Effector CD8-positive, alpha-beta T cell (primary cell): Measurements from ENCODE around the gene ERGIC1.
"Not testable (repeated sequence)": the region's sequence is repeated elsewhere in the genome, so short reads cannot be mapped to it uniquely, and the experiment has no call there.

Experiments
- DNase-seq: peaks from one replicate; lab custom pipeline; 2025; lab: John Stamatoyannopoulos, UW

The ERGIC1 gene

DNA sequence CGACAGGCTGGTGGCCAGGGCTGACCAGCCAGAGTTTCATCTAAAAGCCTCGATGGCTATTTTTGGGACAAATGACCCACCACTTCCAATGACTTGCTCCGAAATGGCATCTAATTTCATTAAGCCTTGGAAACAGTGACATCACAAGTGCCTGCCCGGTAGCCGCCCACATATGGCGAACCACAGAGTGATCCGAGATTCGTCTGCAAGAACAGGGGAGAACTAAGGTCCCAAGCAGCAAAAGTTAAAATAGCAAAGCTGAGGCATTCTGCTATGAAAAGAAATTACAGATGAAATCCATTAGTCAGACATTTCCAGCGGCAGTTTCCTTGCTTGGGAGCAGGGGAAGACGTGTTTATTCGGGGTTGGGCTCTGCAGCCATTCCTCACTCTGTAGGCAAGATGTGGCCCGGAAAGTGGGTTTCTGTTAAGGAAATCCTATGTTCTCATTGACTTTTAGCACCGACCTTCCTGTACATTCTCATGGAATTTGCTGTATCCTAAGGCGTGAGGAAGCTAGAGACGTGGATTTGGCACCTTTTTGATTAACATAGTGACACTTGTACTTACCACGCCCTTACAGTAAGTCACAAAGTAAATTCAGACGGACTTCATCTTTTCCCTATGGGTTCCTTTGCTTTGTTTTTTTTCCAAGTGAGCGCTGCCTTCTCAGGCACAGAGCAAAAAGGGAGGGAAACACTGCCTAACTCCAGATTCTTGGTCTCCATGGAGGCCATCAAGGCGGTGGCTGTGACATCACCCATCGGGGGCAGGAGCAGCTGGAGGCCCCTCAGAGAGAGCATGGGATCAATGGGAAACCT is 45.1 kb downstream of the ERGIC1 start:
- no peak for DNase-seq

DNA sequence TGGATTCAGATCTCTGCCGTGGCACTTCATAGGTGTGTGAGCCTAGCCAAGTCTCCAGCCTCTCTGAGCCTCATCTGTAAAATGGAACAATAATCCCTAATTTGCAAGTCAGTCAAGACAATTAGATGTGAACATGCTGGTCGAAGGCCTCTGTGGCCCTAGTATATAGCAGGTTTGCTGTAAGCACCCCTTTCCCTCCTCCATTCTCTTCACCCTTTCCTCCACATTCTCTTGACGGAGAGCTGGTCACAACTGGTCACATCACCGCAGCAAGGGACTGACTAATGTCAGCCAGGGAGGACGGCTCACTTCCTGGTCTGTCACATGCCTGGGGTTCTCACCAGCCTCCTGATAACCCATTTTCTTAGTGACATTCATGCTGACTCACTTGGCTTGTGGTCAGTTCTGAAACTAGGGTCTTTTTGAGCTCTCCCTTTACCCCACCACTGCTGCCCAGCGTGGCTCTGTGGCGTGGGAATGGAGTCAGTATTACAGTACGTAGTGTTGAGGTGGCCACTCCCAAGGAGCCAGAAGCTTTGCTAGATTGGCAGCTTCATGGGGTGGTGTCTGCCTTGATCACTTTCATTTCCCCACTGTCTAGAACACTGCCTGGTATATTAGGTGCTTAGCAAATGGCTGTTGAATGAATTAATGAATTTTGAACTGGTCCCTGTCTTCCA is 47.8 kb downstream of the ERGIC1 start:
- DNase-seq: no peak

DNA sequence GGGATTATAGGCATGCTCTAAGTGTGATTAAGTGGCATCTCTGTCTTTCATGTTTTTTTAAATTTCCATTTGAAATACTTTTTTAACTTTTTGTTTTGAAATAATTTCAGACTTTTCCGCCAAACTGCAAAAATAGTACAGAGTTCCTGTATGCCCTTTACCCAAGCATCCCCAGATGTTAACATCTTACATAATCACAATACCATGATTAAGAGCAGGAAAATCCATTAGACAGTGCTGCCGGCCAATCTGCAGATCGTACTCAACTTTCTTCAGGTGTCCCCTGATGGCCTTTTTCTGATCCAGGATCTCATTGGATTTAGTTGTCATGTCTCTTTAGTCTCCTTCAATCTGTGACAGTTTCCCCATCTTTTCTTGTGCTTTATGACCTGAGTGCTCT is 49.0 kb downstream of the ERGIC1 start:
- DNase-seq: no peak

DNA sequence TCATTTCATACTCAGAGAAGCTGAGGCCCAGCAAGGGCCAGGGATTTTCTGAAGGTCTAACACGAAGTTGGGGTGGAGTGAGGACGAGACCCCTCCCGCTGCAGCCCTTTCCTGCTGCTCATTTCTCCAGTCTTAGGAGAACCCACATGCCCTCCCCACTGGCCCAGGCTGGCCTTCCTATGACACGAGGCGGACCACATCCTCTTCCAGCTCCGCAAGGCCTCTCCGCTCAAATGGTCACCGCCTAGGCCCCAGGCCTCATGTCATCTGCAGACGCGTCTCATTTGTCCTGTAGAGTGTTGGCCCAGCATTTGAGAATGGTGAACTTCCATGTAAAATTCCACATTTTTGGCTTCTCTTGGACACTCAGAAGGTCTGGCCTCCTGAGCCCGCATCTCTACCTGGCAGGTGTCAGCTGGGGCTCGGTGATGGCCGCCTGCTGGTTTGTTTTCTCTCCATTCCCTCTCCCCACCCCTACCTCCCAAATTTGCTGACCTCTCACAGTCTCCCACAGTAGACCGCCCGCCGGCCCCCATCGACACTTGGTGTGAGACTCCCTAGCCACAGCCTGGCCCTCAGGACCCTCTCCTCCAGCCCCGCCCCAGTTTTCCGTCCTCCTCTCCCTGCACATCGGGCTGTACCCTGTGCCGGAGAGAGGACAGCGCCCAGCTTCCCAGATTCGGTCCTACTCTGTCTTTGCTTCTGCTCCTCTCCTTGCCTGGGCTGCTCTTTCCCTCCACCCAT is 51.7 kb downstream of the ERGIC1 start:
- DNase-seq: no peak

DNA sequence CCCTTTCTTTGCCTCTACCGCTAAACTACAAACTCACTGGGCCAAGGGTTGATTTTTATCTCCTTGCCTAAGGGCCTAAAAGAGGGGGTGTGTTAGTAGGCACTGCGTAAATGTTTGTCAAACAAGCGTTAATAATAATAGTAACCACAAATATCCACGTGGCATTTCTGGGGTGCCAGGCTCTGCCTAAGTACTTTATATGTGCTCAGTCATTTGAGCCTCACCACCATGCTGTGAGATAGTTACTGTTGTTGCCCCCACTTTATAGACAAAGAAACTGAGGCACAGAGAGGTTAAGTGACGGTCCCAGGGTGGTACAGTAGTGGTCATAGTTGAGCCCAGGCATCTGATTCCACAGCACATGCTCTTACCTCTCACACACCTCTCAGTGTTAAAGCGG is 52.4 kb downstream of the ERGIC1 start:
- DNase-seq: no peak

DNA sequence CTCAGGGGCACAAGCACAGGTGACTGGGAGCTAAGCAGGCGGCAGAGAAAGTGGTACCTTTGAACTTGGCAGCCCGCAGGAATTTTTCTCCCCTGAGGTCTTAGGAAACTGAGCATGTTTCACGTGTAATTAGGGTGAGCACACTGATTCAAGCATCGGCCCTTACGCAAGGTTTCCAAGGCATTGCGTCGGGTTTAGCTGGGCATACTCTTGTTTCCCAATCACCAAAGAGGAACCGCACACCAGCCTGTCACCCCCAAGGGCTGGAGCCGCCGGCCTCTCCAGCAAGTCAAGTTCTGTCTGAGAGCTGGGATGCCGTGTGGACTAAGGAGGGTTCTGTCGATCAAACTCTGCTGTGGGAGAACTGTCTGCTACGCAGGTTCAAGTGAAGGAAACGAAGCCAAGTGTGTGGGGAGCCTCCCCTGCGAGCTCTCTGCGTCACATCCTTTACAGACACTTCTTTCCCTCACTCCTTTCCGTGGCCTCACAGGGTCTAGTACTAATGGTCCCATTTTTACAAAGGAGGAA is 53.0 kb downstream of the ERGIC1 start:
- no peak for DNase-seq

DNA sequence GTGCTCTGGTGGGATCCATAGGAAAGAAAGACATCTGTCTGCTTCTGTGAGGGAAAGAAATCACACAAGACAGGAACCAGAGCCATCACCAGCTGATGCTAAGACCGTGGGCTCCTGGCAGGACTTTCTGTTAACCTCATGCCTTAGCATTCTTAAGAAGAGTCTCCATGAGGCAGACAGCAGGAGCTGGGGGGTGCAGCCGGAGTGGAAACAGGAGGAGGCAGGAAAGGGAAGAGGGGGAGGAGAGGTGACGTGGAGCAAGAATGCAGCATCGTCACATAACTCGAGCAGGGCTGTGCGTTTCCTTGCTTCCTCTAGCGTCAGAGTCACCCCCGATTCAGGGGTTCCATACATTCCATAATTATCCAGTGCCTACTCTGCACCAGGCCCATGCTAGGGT is 53.6 kb downstream of the ERGIC1 start:
- DNase-seq: no peak

DNA sequence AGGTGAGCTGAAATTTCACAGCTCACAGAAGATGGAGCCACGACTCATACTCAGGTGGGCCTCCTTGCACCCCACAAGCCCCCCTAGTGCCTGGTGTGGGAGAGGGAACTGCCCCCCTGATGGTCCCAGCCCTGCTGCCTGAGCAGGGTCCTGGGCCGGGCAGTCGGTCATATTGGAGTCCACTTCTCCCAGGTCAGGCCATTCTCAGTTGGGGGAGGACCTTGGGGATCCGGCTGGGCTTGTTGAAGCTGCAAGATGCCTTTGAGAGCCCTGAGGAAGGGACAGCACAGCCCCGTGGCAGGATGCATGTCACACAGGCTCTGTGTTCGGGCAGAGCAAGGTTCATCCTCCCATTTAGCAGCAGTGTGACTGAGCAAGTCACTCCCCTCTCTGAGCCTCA is 56.6 kb downstream of the ERGIC1 start:
- DNase-seq: no peak

DNA sequence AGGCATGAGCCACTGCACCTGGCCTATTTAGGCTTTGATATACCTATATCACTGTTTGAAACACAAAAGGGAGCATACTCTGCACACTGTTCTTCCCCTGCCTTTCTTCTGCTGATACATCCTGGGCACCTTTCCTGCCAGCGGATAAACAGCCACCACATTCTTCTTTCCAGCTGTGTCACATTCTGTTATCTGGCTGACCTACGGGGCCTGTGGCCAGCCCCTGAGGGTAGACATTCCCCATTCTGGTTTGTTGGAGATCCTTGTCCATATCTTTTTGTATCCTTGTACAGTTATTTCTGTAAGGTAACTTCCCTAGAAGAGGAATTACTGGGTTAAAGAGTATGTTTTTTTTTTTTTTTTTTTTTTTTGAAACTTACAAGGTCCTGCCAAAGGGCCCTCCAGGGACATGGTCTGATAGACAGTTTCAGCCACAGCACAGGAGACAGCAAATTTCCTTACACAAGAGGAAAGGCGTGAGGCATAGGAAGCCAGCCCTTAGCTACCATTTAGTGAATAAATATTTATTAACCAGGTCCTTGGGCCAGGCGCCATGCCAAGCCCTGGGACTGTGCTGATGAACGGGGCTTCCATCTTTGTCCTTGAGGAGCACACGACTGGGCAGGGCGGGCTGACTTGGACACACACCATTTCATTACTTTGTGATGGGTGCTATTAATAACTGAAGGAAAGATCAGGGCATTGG is 57.8 kb downstream of the ERGIC1 start:
- no peak for DNase-seq

DNA sequence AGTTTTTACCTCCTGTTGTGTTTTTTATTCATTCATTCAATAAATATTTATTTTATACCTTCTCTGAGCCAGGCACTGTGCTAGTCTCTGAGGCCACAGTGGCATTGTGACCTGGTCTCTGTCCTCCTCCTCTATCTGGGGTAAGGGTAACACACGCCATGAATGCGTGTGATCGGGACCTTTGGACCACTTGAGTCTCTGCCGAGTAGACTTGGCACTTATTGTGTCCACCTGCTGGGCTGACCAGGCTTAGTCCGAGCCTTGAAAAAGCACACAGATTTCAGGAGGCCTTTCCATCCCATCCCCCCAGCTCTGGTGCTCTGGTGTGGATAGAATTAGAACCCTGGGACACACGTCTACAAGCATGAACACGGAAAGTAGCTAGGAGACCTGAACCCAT is 58.7 kb downstream of the ERGIC1 start:
- no peak for DNase-seq

DNA sequence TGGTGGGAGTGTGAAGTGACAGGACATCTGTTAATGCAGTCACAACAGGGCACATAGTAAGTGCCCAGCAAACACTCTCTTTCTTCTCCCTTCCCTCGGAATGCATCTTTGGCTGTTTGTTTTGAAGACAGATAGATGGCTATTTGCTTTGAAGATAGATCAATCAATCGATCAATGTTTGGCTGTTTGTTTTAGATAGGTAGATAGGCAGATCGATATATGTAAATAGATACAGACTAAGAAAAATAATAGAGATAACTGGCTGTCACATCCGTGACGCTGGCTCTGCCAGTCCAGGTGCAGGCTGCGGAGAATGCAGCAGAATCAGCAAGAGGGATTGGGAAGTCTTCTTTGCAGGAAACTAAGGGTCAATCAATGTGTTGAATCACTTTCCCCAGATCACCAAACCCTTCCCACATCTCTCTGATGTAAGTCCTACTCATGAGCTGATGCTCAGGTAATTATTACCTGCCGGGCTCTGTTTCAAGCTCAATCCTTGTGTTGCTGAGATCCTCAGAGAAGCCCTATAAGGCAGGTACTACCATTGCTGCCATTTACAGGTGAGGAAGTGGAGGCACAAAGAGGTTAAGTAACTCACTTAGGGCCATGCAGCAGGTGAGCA is 60.8 kb downstream of the ERGIC1 start:
- no peak for DNase-seq

DNA sequence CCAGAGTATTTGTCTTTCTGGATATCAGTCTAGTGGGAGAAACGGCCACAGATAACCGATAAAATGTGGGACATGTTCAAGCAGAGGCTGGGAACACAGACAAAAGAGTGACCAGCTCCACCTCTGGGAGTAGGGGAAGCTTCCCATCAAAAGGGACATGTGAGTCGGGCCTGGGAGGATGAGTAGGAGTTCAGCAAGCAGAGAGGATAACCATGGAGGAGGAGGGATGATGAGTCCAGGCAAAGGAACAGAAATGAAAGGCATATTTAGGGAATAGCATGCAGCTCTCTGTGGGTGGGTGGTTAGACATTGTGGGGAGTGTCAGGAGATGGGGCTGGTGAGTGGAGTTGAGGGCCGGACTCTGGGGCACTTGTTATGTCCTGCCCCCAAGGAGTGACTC is 61.5 kb downstream of the ERGIC1 start:
- no peak for DNase-seq

DNA sequence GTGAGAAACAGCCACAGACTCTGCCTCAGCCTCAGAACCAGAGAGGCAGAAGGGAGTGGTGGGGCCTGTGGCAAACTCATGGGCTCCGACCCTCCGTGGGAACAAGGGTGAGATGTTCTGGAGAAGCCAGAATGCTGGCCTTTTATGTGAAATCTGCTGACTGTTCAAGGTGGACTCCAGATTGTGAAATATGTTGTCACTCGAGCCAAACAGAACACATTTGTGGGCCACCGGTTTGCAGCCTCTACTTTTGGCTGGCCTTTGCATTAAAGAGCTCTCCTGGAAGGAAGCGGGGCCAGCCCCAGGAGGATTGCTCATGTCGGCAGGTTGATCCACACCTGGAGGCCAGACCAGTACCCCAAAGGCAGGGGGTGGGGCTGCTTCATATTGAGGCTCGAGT is 62.4 kb downstream of the ERGIC1 start:
- no peak for DNase-seq

DNA sequence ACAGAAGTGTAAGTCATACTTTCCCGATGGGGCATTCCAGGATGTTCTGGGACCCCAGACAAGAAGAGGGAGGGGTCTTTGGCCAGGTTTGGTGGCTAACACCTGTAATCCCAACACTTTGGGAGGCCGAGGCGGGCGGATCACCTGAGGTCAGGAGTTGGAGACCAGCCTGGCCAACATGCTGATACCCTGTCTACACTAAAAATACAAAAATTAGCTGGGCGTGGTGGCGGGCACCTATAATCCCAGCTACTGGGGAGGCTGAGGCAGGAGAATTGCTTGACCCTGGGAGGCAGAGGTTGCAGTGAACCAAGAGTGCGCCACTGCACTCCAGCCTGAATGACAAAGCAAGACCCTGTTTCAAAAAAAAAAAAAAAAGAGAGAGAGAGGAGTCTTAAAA is 63.0 kb downstream of the ERGIC1 start:
- DNase-seq: not testable (repeated sequence)

DNA sequence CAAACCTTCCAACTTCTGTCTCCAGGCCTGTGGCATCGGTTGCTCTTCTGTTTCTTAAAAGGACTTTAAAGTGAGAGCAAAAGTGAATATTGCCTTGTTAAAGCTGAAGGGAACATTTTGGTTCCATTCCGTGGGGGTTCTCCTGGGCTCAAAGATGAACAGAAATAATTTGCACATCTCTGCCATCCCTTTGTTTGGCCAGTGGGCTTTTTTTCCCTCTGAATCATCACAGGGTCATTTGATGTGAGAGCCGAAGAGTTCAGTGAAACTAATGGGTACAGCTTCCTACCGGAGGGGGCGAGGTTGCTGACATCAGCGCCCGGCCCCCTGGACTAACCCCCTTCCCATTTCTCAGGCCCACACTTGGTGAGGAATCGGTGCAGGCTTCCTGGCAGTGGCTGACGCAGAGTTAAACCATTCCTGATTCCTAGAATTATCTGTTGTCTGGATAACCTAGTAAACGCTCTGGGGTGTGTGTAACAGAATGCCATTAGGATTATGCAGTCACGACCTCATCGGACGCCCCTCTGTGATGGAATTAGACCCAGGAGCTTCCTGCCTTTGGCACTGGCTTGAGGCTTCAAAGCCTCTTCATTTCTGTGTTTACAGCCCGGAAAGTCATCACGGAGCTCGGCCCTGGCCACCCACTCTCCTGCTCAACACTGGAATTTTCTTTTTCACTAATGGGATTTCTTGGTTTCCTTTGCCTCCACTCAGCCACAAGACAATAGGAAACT is 63.6 kb downstream of the ERGIC1 start:
- DNase-seq: no peak

DNA sequence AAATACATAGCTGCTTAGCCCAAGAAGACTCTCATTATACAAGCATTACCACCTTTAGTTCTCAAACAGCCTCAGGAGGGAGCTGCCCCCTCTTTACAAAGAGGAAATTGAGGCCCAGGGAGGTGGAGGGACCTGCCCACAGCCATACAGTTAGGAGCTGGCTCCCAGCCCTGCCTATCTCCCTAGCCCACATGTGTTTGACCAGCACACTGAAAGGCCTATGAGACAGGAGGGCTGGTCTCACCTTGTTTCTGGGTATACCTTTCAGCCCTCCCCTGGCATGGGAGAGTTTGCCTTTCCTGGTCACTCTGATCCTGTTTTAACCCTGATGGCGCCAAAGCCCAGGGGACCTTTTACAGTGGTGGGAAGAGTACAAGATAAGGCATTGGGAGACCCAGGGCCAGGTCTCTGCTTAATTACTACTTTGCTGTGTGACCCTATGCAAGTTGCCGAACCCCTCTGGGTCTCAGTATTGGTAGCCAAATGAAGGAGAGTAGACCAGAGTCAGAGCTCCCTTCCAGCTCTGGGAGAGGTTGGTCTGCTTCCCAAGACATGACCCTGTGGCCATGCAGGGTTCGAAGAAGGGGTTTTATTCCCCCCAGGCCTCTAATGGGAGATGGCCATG is 64.3 kb downstream of the ERGIC1 start:
- no peak for DNase-seq

DNA sequence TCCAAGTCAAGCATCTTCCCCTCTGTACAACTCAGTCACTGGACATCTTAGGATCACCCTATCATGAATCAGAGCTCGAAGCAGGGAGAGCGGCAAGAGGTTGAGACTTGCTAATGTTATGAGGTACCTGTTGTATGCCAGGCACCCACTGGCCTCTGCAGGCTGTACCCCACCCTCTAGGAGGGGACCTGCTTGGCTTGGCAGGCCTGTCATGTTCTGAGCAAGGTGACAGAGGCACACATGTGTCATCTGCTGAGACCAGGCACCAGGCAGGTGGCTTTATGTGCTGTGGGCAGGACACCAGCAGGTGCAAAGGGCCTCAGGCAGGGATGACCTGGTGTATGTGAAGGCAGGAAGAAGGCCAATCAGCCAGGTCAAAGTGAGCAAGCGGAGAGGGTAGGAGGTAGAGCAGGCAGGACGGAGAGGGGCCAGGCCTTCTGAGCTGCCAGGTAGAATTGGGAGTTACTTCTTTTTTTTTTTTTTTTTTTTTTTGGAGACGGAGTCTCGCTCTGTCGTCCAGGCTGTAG is 64.9 kb downstream of the ERGIC1 start:
- no peak for DNase-seq

DNA sequence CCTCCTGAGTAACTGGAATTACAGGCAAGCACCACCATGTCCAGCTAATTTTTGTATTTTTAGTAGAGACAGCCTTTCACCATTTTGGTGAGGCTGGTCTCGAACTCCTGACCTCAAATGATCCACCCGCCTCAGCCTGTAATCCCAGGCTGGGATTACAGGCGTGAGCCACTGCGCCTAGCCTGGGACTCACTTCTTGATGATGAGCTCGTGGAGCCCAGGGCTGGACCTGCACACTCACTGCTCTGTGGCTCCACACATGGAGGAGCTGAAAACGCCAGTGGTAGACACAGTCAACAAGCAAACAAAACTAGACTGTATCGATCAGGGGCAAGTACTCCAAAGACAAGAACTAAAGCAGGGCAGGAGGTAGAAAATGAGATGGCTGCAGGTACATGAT is 65.4 kb downstream of the ERGIC1 start:
- DNase-seq: no peak

DNA sequence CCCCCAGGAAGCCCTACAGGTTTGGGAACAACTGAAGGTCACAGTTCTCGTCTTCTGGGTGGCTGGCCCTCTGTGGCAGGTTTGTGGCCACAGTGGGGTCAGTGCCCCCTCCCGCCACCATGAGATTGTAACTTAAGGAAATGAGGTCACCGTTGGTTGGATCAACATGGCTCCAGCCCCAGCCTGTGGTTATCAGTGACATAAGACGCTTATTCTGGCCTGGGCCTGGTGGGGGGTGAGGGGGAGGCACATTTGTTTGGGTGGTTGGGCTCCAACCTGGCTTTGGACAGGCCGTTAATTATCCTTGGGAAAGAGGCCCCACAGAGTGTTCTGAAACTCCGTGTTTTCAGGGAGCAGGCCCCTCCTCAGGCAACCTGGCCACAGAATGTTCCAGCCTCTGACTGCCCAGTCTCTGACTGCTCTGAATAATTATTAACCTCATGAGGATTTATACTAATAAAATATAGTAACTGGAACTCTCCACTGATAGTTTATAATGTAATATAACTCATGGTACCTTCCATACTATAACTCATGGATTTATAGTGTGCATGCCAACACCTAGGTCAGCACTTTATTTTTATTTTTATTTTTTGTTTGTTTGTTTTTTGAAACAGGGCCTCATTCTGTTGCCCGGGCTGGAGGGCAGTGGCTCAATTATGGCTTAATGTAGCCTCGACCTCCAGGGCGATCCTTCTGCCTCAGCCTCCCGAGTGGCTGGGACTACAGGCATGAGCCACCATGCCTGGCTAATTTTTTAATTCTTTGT is 67.1 kb downstream of the ERGIC1 start:
- no peak for DNase-seq
